BE2C (cell line): ENCODE data around the gene ASH1L.
"Not testable (repeated sequence)": the region's sequence is repeated elsewhere in the genome, so short reads cannot be mapped to it uniquely, and the experiment has no call there.

ENCODE experiments used
- DNase-seq: peaks from one replicate; pipeline ENCODE4 v3.0.0-alpha.2; 2020
- H3K27me3 ChIP-seq: fragments of 250-450 bp; sonication (Bioruptor Pico); 2 replicates; pipeline ENCODE4 v1.5.1; 2020; ENCODE audit warnings: mild to moderate bottlenecking
- H3K36me3 ChIP-seq: fragments of 250-450 bp; sonication (Bioruptor Pico); 2 replicates; pipeline ENCODE4 v1.5.1; 2020; ENCODE audit warnings: mild to moderate bottlenecking
- H3K4me1 ChIP-seq: fragments of 250-450 bp; sonication (Bioruptor Pico); 2 replicates; pipeline ENCODE4 v1.5.1; 2020
- H3K4me3 ChIP-seq: 2 replicates; pipeline ENCODE4 v1.5.1; 2011; ENCODE audit warnings: low read depth, low read length
- H3K9me3 ChIP-seq: fragments of 250-450 bp; sonication (Bioruptor Pico); 2 replicates; pipeline ENCODE4 v1.5.1; 2020
- CTCF ChIP-seq: IDR thresholded peaks from 2 replicates; pipeline ENCODE4 v1.5.1; 2012; ENCODE audit warnings: mild to moderate bottlenecking, low read depth, low read length

Gene ASH1L

DNA sequence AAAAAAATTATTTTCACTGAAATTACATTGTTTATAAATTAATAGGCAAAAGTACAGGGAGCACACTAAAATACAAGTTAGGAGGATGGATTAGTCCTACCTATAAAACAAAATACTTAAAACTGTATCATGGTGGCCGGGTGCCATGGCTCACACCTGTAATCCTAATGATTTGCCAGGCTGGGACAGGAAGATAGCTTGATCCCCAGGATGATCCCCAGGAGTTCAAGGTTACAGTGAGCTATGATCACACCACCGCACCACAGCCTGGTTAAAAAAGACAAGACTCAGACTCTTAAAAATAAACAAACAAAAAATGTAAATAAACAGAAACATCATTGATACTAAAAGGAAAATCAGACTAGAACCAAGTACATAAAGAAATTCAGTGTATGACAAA lies 53.5 kb downstream of the ASH1L start:
- H3K4me3 ChIP-seq, result no peak overlapping the region
- H3K27me3 ChIP-seq, result no peaks in the 10 kb centered on the region
- DNase-seq, result no peak
- TF ChIP-seq CTCF, result no peak
- H3K36me3 ChIP-seq, result peaks cover 9% of the 10 kb centered on the region
- H3K9me3 ChIP-seq, result no peaks in the 10 kb centered on the region
- no peaks in the 10 kb centered on the region for H3K4me1 ChIP-seq

GRCh38 chr1:155507945-155508344 lies 54.7 kb downstream of the ASH1L start:
- H3K4me3 ChIP-seq, result no peak overlapping the region
- no peak for DNase-seq
- no peaks in the 10 kb centered on the region for H3K27me3 ChIP-seq
- no peak for TF ChIP-seq CTCF
- H3K36me3 ChIP-seq, result peaks cover 6% of the 10 kb centered on the region
- no peaks in the 10 kb centered on the region for H3K4me1 ChIP-seq
- H3K9me3 ChIP-seq, result no peaks in the 10 kb centered on the region

DNA sequence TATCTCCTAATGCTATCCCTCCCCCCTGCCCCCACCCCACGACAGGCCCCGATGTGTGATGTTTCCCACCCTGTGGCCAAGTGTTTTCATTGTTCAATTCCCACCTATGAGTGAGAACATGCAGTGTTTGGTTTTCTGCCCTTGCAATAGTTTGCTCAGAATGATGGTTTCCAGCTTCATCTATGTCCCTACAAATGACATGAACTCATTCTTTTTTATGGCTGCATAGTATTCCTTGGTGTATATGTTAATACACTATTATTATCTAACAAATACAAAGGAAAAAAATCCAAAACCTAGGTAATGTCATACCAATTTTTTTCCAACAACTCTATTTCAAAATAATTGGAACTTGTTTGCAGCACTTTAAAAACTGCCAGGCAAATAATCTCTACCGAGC lies 56.6 kb downstream of the ASH1L start:
- H3K9me3 ChIP-seq, H3K36me3 ChIP-seq, H3K4me1 ChIP-seq, H3K27me3 ChIP-seq, H3K4me3 ChIP-seq, DNase-seq: not testable (repeated sequence)

DNA sequence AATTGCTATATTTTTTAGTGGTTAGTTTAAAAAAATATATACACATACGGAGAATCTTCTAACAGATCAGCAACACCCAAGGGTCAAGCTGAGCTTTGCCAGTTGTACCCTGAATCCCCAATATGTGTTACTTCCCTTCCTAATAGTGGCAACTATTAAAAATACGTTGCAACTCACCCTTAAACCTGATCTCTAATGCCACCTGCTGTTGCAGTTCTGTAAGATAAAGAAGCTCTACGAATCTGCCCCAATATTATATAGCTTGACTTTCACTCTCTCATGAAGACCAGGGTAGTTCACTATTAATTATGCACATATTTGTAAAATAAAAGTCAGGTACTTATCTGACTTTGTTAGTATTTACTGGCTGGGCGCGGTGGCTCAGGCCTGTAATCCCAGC lies 58.4 kb downstream of the ASH1L start:
- Histone ChIP-seq H3K36me3 (no peaks in the 10 kb centered on the region; the same call in 1 of the 2 replicates), H3K4me1 (peaks cover 5% of the 10 kb centered on the region; the same call in 1 of the 2 replicates), H3K9me3 (no peaks in the 10 kb centered on the region), H3K27me3 (no peaks in the 10 kb centered on the region), H3K4me3 (no peak overlapping the region)
- TF ChIP-seq CTCF, result peak; percentile 63
- peak; percentile 40 for DNase-seq

DNA sequence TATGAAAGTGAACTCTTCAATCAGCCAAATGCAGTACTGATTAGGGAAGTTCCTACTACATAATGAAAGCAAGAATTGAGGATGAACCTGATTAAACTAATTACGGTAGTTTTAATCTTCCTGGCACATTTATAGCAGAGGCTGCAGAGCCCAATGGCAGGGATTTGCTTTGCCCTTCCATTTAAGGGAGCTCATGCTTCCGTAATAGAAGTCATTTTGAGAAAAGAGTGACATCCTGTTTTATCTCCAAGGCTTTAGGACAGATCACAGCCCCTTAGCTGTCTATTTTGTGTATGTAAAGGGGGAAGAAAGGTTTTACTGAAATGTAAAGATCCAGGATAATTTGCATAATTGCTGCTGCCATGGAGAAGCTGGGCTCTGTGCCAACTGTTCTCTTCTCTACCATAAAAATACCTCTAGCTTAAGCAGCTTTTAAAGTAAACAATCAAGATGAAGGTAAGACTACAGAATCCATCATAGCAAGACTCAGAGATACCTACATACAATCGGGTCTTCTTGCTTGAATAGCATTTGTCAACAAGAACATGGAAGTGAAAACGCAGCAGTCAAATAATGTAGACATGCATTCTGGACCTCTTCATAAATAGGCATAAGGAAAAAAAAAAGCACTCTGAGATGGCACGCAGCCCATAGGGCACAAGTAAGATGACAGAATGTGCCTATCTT lies 62.5 kb downstream of the ASH1L start:
- no peaks in the 10 kb centered on the region for H3K27me3 ChIP-seq
- H3K4me3 ChIP-seq, result peak overlapping the region; percentile 13
- no peaks in the 10 kb centered on the region; the same call in 1 of the 2 replicates for H3K36me3 ChIP-seq
- TF ChIP-seq CTCF, result no peak
- H3K4me1 ChIP-seq, result peaks cover 5% of the 10 kb centered on the region; the same call in 1 of the 2 replicates
- no peaks in the 10 kb centered on the region for H3K9me3 ChIP-seq
- DNase-seq, result peak; percentile 46

GRCh38 chr1:155499263-155499662 lies 63.3 kb downstream of the ASH1L start:
- no peaks in the 10 kb centered on the region for H3K27me3 ChIP-seq
- H3K4me1 ChIP-seq, result peaks cover 5% of the 10 kb centered on the region; the same call in 1 of the 2 replicates
- DNase-seq, result no peak
- no peak overlapping the region for H3K4me3 ChIP-seq
- H3K9me3 ChIP-seq, result no peaks in the 10 kb centered on the region
- no peak for TF ChIP-seq CTCF
- H3K36me3 ChIP-seq, result no peaks in the 10 kb centered on the region; the same call in 1 of the 2 replicates

DNA sequence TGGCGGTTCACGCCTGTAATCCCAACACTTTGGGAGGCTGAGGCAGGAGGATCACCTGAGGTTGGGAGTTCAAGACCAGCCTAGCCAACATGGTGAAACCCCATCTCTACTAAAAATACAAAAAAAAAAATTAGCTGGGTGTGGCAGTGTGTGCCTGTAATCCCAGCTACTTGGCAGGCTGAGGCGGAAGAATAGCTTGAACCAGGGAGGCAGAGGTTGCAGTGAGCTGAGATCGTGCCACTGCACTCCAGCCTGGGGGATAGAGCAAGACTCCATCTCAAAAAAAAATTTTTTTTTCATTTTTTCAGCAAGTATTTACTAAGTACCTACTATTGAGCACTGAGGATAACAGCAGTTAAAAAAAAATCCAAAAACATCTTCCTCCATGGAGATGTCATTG lies 69.0 kb downstream of the ASH1L start:
- not testable (repeated sequence) for H3K4me1 ChIP-seq, H3K36me3 ChIP-seq, H3K27me3 ChIP-seq, DNase-seq, H3K9me3 ChIP-seq, H3K4me3 ChIP-seq

GRCh38 chr1:155488419-155488818 lies 74.2 kb downstream of the ASH1L start:
- H3K36me3 ChIP-seq, H3K27me3 ChIP-seq, H3K9me3 ChIP-seq, H3K4me1 ChIP-seq, H3K4me3 ChIP-seq, DNase-seq: not testable (repeated sequence)
